HG02642 (cell line): ENCODE measurements around the gene GFI1B.
"Not testable (repeated sequence)": the region's sequence is repeated elsewhere in the genome, so short reads cannot be mapped to it uniquely, and the experiment has no call there.

ENCODE experiments used
- ATAC-seq: cut with Tn5 transposase; IDR thresholded peaks from one replicate; pipeline ENCODE4 v1.9.1; 2021; ENCODE audit warnings: mild to moderate bottlenecking; ENCODE audit not compliant: unreplicated experiment, poor library complexity

The GFI1B gene

DNA sequence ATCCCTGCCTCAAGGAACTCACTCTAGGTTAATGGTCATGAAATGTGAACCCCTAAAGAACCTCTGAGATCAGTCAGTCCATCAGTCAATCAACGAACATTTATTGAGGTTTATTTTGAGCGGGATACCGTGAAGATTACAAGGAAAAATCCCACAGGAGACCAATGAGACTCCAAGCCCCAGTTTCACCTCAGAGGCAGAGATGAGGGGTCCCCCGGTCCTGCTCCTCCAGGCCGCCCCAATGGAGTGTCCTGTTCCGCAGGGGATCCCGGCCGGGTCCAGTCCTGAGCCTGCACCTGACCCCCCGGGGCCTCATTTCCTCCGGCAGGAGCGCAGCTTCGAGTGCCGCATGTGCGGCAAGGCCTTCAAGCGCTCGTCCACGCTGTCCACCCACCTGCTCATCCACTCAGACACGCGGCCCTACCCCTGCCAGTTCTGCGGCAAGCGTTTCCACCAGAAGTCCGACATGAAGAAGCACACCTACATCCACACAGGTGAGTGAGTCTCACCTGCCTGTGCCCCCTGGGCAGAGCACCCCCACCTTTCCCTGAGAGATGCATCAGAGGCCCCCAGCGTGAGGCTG lies 11.0 kb downstream of the GFI1B start:
- no peak for ATAC-seq

DNA sequence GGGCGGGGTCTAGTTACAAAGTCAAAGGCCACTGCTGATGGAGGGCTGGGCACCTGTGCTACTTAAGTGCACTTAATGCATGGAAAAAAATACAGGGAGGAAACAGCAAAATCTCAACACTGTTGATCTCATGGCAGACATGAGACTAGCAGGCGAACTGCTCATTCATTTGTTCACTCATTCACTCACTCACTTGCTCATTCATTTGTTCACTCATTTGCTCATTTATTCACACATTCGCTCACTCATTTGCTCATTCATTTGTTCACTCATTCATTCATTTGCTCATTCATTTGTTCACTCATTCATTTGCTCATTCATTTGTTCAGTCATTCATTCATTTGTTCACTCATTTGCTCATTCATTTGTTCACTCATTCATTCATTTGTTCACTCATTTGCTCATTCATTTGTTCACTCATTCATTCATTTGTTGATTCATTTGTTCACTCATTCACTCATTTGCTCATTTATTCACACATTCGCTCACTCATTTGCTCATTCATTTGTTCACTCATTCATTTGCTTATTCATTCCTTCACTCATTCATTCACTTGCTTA lies 11.6 kb downstream of the GFI1B start:
- not testable (repeated sequence) for ATAC-seq

DNA sequence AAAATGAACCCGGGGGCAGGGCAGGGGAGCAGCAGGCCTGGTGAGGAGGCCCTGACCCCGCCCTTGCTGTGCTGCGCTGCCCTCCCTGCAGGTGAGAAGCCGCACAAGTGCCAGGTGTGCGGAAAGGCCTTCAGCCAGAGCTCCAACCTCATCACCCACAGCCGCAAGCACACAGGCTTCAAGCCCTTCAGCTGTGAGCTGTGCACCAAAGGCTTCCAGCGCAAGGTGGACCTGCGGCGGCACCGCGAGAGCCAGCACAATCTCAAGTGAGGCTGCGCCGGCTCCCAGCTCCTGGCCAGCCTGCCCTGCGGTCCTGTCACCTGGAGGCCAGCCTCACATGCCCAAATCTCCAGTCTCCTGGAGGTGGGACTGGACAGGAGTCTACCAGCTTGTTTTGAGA lies 12.3 kb downstream of the GFI1B start:
- no peak for ATAC-seq

DNA sequence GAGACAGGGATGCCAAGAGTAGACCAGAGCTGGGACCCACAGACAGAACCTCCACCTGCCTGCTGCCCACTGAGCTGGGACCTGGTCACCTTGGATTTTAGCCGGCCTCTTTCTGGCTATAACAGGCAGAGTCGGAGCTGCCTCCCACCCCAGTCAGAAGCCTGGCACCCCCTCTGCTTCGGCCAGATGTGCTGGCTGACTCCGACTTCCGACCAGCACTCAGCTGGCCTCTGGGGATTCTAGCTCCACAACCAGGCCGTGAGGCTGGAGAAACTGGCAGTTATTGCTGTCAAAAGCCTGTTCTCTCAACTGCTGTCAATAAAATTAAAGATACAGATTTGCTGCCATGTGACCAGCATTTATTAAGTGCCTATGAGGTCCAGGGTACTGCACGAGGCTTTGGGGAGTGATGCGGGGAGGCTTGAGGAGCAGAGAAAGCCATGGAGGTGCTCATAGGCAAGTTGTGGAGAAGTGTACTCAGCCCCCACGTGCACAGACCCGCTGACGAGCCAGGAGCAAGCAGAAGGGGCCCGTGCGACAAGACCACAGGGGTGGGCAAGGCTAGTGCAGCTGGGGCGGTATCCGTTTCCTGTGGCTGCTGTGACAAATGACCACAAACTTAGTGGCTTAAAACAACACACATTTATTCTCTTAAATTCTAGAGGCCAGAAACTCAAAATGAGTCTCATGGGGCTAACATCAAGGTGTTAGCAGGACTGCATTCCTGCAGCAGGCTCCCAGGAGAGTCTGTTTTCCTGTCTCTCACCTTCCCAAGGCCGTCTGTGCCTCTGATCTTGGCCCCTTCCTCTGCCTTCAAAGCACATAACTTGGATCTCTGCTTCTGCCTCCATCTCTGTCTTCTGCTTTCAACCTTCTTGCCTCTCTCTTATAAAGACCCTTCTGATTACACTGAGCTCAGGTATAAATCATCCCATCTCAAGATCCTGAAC lies 13.1 kb downstream of the GFI1B start:
- ATAC-seq: no peak

DNA sequence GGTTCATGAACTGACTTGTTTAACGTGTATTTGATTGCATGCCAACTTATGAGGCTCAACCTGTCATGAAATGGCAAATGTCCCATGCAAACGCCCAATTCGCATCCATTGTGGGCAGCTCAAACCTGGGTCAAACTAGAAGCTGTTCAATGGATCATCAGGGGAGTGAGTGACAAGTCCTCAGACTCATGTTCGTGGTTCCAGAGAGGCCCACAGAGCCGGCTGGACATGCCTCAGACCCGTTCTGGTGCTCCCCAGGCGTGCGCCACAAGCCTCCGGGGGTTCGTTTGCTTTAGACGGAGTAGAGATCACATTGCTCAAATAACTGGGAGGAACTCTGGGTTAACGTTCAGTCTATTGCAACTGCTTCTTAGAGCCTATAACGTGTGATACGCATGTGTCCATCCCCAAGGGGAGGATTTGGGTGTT lies 15.0 kb downstream of the GFI1B start:
- ATAC-seq: no peak

DNA sequence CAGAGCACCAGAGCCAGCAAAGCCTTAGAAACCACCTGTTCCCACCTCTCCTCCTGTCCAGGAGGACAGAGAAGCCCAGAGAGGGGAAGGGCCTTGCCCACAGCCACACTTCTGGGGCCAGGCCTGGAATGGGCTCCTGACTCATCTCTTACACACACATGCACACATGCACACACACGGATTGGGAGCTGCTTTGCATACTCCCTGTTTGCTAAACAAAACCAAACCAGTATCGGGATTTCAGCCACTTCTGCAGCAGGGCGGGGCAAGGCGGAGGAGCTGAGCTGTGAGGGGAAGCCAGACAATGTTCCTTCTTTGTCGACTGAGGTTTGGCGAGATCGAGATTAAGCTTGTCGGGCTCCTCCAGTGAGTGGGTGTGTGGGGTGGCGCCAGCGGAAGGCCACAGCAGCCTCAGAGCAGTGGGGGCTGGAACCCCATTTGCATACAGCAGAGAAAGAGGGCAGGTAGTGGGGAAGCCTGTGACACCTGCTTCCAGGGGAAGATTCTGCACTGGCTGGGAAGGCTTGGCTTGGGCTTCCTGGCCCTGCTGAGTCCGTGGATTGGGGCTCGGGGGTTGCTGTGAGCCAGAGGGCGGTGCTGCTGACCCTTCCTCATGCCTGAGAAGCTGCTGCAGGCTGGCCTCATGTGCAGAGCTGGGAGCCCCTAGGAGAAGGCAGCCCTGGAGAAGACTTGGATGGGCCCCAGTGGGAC lies 16.1 kb downstream of the GFI1B start:
- peak; percentile 65 for ATAC-seq

DNA sequence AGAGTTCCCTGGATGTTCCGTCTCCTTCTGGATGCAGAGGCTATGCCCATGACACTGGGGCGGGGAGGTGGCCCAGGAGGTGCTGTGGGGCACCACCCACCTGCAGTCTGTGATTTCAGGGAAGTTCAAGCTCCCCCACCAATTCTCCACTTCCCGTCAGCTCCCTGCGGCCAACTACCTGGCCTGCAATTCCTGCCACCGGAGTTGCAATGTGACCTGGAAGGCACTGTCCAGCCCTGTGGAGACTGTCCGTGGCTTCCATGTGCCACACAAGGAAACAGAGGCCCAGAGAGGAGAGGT lies 16.6 kb downstream of the GFI1B start:
- no peak for ATAC-seq

DNA sequence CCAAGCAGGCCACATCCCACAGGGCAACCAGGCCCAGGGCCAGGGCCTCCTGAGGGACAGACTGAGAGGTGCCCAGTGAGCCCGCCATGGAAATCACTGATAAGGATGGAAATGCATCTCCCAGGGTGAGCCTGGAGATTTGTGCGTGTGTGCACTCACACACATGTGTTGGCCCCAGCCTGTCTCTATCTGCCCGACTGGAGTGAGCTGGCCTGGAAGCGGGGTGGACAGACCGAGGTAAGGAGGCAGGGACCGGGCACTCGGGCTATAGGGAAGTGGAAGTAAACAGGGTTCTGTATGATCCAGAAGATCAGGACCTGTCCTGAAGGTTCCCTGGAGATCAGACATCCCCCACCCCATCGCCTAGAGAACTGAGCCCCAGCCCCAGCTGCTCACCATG lies 17.4 kb downstream of the GFI1B start:
- no peak for ATAC-seq

DNA sequence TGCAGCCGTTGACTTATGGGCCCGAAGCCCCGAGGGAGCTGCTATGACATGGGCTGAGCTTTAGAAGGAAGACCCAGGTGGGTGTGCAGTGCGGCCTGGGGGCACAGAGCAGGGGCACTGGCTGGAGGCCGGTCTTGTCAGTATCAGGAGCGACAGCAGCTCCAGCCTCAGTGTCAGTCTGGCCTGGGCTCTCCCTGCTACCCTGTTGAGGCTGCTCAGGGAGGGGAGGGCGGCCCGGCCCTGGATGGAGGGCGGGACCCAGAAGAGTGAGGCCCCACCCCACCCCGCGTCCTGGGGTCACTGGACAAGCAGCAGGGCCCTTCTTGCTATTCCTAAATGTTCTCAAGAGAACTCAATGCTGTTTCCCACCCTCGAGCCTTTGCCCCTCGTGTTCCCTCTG lies 18.0 kb downstream of the GFI1B start:
- no peak for ATAC-seq

DNA sequence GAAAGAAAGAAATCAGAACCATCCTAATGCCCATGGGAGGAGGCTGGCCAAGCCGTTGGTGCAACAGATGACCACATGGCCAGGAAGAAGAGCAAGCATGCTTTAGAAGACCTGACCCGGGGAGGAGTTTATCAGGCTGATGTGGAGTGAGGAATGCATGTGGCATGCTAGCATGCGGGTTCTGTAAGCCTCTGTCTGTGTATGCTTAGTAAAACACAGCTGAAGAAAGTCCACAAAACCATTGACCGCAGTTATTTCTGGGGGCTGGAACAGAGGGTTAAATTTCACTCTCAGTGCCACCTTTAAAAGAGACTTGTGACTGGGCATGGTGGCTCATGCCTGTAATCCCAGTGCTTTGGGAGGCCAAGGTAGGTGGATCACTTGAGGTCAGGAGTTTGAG lies 19.1 kb downstream of the GFI1B start:
- ATAC-seq: no peak

DNA sequence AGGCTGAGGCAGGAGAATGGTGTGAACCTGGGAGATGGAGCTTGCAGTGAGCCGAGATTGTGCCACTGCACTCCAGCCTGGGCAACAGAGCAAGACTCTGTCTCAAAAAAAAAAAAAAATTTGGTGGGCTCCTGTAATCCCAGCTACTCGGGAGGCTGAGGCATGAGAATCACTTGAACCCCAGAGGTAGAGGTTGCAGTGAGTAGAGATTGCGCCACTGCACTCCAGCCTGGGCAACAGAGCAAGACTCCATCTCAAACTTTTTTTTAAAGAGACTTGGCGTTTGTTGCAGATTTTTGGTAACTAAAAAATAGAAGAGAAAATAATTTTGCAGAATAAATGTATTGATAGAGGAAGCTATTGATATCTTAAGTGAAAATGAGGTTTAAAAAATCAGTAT lies 19.7 kb downstream of the GFI1B start:
- ATAC-seq: not testable (repeated sequence)

DNA sequence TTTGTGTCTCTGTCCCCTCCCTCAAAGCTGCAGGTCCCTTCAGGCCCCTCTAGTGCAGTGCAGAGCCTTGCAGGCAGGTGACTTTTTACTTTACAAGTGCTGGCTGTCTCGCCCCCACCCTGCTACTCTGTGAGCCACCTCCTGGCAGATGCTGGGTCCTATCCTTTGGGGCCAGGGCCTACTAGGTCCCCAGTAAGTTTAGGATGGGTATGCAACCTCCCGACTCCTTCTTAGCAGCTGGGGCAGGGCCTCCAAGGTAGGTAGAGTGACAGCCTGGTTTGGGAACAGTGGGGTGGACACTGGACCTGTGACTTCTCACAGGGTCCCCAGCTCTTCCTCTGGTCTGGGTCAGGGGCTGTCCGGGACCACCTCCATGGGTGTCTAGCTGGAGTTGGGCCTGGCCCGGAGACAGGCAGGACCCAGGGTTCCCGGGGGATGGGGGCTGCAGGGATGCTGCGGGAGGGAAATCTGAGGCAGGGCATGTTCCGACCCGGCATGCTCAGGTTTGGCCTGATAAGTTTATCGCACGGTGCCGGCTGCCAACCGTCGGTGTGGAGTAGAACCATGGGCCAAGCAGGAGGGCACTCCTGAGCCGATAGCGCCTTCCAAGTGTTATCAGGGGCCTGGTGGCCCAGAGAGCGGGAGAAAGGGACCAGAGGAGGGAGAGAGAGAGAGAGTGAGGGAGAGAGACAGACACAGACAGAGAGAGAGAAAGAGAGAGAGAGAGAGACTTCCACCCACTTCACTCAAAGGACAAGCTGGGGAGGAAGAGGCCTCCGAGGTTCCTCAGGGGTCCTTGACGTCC lies 20.5 kb downstream of the GFI1B start:
- no peak for ATAC-seq

DNA sequence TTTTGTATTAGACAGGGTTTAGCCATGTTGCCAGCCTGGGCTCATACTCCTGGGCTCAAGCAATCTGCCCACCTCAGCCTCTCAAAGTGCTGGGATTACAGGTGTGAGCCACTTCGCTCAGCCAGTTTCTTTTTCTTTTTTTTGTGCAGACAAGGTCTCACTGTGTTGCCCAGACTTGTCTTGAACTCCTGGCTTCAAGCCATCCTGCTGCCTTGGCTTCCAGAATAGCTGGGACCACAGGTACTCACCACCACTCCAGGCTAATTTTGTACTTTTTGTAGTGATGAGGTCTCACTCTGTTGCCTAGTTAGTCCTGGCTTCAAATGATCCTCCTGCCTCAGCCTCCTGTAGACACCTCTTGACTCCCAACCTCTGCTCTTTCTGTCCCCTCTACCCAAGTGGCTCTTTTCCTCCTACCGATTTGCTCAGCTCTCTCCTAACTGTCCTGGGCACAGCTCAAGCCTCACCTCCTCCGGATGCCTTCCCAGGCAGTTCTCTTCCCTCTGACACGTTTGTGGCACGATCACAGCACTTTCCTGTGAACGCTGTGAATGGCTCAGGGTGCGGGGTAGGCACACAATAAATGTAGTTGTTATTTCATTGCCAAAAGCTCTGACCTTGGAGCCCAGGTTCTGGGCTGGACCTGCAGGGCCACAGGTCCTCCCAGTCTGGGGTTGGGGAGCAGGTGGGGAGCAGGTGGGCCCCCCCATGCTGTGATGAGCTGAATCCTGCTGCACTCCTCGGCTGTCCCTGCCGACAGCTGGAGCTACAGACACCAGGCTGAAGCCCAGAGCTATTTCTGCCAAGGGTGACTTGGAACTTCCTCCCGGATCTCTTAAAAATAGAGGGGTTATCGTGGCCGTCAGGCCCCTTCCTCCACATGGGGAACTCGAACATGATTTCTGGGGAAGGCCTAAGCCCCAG lies 23.9 kb downstream of the GFI1B start:
- no peak for ATAC-seq

DNA sequence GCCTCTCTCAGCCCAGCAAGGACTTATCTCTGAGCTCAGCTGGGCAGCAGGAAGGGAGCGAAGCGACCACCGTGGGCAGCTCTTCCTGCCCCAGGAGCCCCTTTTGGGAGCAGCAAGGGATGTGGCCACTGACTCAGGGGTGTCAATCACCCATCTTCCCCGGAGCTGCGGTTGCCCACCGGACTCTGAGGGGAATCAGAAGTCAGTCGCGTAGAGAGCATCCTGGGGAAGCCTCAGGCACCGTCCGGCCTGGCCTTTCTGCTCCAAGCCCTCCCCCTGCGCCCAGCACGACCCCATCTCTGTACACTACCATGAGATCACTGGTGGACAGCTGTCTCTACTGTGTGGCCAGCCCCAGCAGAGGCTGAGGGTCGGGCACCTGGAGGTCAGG lies 24.6 kb downstream of the GFI1B start:
- no peak for ATAC-seq

DNA sequence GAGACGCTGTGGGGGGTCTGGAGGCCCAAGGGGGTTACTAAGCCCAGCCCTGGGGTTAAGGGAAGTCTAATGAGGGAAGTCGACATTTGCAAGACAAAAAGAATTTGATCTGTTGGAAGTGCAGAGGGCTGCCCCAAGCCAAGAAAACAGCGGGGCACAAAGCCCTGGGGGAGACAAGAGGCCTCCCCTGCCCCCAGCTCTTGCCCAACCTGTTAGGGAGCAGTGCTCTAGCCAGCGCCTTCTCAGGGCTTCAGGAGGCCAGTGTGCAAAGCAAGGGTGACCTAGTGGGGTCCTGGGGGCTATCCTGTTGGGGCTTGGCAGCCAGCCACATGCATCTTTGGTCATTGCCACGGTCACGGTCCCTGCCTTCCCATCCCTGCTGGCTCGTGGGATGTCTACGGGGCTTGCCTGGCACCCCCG lies 25.2 kb downstream of the GFI1B start:
- no peak for ATAC-seq

DNA sequence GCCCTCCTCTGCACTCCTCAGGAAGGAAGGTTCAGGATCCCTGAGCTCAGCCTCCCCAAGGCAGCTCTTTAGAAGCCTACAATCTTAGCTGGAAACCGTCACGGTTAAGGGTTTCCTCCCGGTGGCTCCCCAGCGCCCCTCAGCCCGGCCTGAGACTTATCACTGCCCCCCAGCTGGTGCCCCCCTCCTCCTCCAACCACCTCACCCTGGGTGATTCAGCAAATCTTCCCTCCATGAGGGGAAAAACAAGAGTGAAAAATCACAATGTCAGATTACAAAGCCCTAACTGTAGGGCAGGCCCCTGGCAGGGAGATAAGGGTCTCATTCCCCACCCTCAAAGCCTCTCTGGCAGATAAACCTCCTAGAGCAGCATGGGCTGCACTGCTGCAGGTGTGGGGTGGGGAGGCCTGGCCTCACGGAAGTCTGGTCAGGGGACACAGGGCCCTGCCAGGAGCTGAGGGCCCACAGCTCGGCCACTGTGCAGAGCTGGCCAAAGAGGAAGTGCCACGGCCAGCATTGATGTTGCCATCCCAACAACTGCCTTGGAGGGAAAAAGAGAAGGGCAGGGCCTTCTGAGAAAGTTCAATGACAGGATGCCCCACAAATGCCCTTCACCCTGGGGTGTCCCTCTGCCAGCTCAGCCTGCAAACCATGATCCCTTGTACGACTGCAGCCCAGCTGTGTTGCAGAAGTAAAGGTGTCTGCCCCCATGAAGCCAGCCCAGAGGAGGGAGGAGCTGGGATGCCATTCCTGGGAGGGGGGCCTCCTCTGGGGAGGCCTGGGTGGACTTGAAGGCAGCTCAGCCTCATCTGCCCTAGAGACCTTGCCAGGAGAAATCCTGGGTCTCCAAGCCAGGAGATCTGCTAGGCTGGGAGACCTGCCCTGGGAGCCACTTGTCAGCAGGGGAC lies 25.9 kb downstream of the GFI1B start:
- no peak for ATAC-seq

DNA sequence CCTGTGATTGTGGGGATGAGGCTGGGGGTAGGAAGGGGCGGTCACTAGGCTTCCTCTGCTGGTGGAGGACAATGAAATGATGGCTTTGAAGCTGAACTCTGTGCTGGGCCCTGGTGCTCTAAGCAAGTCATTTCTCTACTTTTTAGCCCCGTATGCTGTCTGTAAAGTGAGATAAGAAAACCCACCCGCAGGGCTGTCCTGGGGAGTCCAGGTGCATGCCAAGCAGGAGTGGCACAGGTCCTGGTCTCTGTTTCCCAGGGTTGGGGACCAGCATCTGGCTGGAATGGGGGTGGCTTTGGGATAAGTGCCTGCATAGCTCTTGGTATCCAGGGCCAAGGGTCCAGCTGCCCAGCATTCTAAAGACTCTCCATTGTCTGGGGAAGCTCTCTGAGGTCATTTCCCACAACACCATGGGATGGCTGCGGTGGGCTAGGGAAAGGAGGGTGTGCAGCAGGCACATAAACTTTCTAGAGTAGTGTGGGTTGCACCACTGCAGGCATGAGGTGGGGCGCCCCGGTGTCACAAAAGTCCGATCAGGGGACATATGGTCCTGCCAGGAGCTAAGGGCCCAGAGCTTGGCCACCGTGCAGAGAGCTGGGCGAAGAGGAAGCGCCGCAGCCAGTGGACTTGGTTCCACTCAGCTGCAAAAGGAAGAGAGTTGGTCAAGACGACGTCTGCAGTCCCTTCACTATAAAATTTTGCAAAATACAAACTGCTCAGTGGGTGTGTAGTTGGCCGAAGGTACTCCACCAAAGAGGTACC lies 26.7 kb downstream of the GFI1B start:
- no peak for ATAC-seq

DNA sequence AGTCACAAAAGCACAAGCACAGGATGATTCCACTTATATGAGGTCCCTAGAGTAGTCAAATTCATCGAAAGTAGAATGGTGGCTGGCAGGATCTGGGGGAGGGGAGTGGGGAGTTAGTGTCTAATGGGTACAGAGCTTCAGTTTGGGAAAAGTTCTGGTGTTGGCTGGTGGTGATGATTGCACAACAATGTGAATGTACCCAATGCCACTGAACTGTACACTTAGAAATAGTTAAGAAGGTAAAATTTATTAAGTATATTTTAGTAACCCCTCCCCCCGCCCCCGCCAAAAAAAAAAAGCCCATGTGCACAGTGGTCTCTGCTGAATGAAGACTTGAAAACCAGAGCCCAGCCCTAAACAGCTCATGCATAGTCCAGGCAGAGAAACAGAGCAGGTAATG lies 27.5 kb downstream of the GFI1B start:
- no peak for ATAC-seq
